NCI-H524 (cell line): Measurements from ENCODE around the gene UCP3.

ENCODE experiments used
- DNase-seq, 2 experiments: peaks; one replicate each; lab custom pipeline; 2025; lab: John Stamatoyannopoulos, UW

Gene UCP3

GRCh38 chr11:73978576-73979086 lies 30.3 kb downstream of the UCP3 start:
- no peak for DNase-seq

DNA sequence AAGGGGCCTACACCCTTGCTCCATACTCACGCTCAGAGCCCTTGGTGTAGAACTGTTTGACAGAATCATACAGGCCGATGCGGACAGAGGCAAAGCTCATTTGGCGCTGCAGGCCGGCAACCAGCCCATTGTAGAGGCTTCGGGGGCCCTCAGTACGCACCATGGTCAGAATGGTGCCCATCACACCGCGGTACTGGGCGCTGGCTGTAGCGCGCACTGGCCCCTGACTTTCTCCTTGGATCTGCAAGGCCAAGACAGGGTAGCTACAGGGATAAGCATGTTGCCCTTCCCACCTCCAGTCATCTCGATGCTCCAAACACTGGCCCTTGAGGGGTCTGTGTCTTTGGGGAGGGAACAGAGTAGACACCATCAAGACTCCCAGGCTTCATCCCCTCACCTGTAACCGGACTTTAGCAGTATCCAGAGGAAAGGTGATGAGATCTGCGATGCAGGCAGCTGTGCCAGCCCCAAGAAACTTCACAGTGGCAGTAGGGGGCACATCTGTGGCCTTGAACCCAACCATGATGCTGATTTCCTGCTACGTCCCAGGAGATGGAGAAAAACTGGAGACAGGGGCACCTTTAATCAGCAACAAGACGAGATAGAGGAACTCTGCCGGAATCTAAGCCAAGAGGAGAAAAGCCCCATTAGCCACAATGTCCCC lies 30.9 kb downstream of the UCP3 start:
- DNase-seq: no peak

DNA sequence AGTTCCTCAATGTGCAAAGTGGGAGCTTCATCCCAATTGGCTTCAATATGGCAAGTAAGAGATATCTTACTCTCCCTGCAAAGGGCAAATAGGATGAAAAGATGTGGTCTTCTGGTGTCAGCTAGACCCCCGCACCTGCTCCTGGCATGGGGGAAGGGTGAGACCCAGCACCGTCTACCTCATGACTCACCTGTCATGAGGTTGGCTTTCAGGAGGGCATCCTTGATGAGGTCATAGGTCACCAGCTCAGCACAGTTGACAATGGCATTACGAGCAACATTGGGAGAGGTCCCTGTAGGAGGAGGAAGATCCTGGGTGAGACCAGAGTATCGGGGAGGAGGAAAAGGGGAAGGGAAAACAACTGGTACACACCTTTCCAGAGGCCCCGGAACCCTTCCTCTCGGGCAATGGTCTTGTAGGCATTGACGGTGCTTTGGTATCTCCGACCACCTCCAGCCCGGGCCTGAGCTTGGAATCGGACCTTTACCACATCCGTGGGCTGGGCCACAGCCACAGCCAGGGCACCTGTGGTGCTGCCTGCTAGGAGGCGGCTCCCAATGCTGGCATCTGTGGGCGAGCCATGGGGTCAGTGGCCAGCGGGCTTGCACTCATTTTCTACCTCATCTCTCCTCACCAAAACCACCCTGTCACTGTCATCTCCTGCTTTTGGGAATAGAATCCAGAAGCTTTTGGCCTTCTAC lies 32.3 kb downstream of the UCP3 start:
- DNase-seq: no peak

- DNase-seq: no peak
Observed at GRCh38 chr11:73975479-73975757, 33.5 kb downstream of the UCP3 start.

DNA sequence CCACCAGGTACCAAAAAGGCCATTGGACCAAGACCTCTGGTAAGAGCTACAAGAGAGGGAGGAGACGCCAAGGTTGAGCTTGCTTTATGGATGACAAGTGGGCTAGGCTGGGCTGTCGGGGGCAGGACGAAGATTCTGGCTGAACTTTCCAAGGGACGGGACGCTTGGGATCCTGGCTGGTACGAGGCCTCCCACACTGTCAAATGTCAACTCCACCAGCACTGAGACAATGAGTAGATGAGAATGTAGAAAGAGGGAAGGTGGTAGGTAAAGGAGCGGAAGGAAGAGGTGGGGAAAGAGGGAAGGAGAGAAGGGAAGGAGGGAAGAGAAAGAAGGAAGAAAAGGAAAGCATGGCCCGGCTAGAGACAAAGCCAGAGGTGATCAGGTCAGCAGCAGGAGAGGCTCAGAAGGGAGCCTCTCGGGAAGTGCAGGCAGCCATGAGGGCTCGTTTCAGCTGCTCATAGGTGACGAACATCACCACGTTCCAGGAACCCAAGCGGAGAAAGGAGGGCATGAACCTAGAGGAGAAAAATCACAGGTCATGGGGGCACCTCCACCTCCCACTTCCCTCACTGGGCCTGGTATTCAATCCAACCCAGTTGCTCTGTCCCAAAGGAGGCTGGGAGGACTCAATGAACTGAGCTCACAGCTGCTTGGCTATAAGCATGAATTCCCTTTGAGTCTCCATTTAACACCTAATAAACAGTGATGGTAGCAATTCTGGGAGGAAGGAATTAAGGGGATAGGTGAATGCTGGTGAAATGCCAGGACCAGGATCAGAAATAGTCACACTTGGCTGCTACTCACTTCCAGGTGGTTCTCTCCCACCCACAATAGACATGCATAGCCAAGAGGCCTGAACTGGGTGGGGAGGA lies 34.0 kb downstream of the UCP3 start:
- DNase-seq: no peak

GRCh38 chr11:73972620-73973449 lies 36.0 kb downstream of the UCP3 start:
- DNase-seq: no peak

- no peak for DNase-seq
Observed at GRCh38 chr11:73972187-73972586, 36.7 kb downstream of the UCP3 start.

DNA sequence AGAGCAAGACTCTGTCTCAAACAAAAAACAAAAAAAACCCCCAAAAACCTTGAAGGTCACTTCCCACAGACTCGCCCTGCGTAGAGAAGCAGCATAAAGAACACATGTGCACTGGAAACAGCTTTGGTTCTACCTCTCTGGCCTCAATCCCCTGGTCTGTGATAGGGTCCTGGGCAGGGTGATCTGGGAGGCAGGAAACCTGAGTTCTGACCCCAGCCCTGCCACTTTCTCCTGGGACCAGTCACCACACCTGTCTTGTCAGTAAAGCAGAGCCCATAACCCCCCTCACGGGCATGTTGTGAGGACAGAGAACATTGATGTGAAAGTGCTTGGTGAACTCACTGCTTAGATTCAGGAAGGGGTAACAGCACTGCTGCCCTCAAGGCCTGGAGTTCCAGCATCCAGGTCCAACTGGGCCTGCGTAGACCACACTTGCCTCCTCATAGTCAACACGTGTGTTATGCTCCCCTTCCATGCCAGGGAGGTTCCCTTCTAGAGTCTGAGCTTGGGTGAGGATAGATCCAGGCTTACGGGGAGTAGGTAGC lies 37.6 kb downstream of the UCP3 start:
- no peak for DNase-seq

- DNase-seq: no peak
Observed at GRCh38 chr11:73969991-73970800, 38.7 kb downstream of the UCP3 start.

GRCh38 chr11:73969091-73969490 lies 39.8 kb downstream of the UCP3 start:
- no peak for DNase-seq

- no peak for DNase-seq
Observed at GRCh38 chr11:73968356-73968966, 40.4 kb downstream of the UCP3 start.

DNA sequence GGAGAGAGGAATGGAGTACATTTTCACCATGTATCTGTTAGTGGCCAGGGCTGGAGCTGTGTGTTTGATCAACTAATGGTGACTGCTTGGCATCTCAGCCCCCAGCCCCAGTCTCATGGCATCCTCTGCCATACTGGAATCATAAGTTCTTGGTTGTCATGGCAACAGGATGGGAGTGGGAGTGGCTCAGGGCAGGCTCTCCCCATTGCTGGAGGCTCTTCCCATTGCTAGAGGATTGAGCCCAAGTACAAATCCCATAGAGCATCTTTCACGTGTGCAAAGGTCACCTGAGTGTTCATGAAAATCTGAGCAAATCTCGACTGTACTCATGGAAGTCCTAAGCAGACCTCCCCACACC lies 43.1 kb downstream of the UCP3 start:
- peak in 1 of 2 experiments; percentile 35 for DNase-seq

GRCh38 chr11:73965076-73965763 lies 43.7 kb downstream of the UCP3 start:
- DNase-seq: peak in 1 of 2 experiments; percentile 24

- DNase-seq: no peak
Observed at GRCh38 chr11:73963861-73964260, 45.0 kb downstream of the UCP3 start.

DNA sequence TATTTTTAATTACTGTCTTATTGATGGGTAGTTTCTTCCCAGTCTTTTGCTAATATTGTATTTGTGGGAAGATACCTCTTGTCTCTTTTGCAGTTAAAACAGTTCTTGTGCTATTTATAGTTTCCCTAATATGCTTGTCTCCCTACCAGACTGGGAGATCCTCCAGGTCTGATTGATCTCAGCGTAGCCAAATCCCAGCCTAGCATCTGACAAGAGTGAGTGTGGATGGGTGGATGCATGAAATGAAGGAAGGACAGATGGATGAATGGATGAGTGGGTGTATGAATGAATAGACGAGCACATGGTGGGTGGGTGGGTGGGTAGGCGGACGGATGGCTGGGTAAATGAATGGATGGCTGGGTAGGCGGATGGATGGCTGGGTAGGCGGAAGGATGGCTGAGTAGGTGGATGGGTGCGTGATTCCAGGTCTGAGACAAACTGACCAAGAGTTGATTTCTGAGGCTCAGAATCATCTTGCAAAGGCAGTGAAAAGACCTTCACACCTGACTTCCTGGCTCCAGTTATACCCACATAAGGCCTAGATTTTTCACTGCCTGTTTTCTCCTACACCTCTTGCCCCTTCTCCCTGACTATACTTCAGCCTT lies 46.7 kb downstream of the UCP3 start:
- no peak for DNase-seq

- DNase-seq: no peak
Observed at GRCh38 chr11:73961321-73961720, 47.6 kb downstream of the UCP3 start.

DNA sequence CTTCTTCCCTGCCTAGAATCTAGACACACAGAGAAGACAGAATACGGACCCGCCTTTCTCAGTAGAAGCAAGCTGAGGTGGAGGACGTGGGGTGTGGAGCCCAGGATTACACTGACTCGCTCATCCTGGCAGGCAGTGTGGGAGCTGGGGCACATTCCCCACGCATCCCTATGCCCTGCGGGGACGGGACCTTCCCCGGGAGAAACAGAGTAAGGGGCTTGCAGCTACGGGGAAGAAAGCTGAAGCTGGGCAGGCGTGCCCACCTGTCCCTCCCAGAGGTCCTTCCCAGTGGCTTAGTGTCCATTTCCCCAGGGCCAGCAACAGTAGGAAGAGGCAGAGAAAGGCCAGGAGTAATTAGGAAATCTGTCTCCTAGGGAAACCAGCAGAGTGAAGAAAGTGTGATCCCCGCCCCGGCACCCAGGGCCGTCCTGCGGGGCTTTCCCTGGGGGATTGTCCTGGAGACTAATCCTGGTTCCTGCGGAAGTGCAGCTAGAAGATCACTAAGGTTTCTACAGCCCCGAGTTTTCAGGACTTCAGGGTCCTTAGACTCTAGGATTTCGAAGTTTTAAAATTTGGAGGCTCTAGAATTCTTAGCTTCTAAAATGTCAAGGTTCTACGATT lies 50.3 kb downstream of the UCP3 start:
- DNase-seq: no peak

GRCh38 chr11:73957654-73958361 lies 51.1 kb downstream of the UCP3 start:
- DNase-seq: peak in 1 of 2 experiments; percentile 28
